Left hindlimb (tissue), 1 donor: ENCODE results near the gene ADAMTSL2.
A peak's percentile ranks its signal among the peaks of the same experiment; 100 is the strongest.

ENCODE experiments used
- DNase-seq: peaks from one replicate; pipeline ENCODE4 v3.0.0-alpha.2; 2018

Gene ADAMTSL2

GRCh38 chr9:133536080-133536479 lies 1.6 kb downstream of the ADAMTSL2 start:
- DNase-seq = no peak

- no peak for DNase-seq
These were observed 2.0 kb downstream of the ADAMTSL2 start for GRCh38 chr9:133536536-133536935.

DNA sequence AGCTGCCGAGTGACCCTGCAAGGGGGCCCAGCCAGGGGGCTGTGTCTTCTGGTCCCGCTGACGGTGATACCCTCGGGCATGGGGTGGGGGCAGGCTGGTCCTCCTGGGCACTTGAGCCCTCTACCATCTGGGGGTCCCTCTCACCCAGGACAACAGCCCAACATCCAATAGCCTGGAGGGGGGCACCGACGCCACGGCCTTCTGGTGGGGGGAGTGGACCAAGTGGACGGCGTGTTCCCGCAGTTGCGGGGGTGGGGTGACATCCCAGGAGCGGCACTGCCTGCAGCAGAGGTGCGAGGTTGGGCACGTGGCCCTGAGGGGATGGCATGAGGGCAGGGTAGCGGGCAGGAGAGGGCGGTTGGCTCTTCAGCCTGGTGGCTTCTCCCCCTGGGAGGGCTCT lies 2.8 kb downstream of the ADAMTSL2 start:
- no peak for DNase-seq

- DNase-seq = no peak
These were observed 3.7 kb downstream of the ADAMTSL2 start for GRCh38 chr9:133538176-133538575.

DNA sequence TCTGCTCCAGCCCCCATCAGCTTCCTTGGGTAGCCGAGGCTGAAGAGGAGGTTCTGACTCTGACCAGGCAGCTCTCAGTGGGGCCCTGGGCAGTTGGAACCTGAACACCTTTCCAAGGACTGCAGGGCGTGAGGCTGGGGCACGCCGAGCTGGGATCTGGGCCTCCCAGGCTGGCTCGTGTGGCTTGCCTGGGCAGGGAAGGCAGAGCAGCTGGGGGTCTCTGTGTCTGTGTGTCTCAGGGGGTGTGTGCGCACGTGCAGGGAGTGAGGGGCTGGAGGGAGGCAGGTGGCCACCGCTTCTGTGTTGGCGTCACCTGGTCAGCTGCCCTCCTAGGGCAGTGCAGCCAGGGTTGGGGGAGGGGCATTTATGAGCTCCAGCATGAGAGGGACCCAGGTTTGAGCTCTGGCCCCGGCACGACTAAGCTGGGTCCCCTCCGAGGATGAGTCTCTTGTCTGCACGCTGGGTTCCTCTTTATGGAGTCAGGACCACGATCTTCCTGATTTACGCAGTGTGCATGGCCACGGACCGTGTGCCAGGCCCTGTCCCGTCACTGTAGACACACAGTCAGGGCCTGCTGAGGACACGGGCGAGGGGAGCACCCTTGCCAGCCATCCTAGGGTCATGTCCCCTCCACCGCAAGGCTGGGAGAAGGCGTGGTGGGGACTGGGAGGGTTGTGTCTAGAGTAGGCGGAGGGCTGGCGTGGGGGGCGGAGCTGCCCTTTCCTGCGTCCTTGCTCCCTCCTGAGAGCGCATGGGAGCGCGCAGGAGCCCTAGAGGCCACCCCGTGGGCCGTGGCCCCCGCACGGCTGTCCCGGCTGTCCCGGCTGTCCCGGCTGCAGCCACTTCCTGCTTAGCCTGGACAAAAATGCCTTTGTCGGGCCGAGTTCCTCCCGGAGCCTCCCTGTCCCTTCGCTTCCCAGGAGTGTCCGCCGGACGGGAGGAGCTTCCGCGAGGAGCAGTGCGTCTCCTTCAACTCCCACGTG lies 4.6 kb downstream of the ADAMTSL2 start:
- peak; percentile 54 for DNase-seq

GRCh38 chr9:133539991-133540697 lies 5.6 kb downstream of the ADAMTSL2 start:
- DNase-seq = no peak

- no peak for DNase-seq
These were observed 6.2 kb downstream of the ADAMTSL2 start for GRCh38 chr9:133540698-133541025.

- no peak for DNase-seq
These were observed 7.5 kb downstream of the ADAMTSL2 start for GRCh38 chr9:133542002-133542401.

DNA sequence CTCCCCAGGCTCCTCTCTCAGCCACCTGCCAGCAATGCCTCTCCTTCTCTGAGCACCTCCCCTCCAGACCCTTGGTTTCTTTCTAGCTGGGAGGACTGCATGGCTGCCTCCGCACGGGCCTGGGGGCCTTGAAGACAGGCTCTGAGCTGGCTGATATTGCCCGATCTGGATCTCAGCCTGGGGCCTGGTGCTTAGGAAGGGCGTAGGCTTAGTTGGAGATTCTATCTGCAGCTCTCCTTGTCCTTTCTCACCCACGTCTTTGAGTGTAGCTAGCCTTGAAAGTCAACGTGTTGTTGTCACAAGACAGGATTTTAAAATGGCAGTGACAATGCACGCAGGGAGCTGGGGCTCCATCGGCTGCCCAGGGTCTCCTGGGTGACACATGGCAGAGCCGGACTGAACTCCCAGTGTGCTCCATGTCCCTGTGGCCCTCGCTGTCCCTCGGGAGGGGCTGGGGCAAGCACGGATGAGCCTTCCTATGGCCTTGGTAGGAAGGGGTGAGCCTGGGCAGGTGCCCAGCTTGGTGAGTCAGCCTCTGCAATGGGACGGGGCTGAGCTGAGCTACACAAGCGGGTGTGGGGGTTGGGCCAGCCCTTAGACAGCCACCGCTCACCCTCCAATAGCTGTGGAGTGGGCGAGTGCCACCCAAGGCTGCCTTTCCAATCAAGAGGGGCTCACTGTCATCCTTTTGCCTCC lies 9.4 kb downstream of the ADAMTSL2 start:
- DNase-seq = no peak

GRCh38 chr9:133545494-133546286 lies 11.2 kb downstream of the ADAMTSL2 start:
- DNase-seq = peak; percentile 31

DNA sequence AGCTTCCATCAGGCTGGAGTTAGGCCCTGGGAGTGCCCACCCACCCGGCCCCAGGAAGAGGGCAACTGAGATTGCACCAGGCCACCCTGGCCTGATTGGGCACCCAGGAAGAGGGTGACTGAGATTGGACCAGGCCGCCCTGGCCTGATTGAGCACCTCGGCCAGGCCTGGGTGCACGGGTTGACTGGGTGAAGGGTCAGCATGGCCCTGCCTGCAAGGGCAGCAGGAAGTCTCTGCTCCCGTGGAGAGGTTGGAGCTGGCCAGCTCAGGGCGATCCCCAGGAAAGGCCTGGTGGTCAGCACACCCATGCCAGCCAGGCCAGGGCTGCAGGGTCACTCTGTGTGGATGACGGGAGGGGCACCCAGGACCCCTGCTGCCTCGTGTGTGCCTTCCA lies 11.8 kb downstream of the ADAMTSL2 start:
- DNase-seq = no peak

DNA sequence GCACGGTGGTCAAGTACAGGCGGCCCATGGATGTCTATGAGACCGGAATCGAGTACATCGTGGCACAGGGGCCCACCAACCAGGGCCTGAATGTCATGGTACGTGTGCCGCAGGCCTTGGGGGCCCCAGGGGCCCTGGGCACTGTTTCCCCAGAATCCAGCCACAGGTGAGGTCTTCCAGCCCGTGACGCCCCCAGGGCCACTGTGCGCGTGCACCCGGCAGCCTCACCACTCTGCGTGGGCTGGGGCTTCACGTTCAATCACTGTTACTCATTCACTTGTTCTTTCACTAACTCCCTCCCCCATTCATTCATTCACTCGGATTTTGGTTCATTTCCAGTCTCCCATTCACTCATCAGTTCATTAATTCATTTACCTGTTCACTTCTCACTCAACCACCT lies 12.6 kb downstream of the ADAMTSL2 start:
- DNase-seq = no peak

GRCh38 chr9:133551446-133551845 lies 16.9 kb downstream of the ADAMTSL2 start:
- DNase-seq = no peak

- no peak for DNase-seq
These were observed 17.7 kb downstream of the ADAMTSL2 start for GRCh38 chr9:133552236-133552635.

DNA sequence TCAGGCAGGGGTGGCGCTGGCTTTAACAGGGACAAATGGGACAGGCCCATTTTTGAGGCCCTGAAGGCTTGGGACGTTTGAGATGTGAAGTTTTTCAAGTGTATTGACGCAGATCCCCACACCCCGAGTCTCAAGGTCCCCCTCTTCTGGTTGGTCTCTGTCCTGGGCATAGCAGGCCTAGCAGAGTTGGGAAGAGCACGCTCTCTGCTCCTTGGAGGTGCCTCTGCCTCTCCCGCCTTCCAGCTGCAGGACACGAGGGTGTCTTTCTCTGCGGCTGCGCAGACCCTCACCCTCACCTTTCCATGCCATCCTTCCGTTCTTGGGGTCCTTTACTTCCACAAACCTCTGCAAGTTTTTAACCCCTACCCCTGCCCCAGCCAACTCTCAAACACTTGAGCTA lies 18.6 kb downstream of the ADAMTSL2 start:
- DNase-seq = no peak

GRCh38 chr9:133553973-133554713 lies 19.6 kb downstream of the ADAMTSL2 start:
- no peak for DNase-seq

- no peak for DNase-seq
These were observed 20.2 kb downstream of the ADAMTSL2 start for GRCh38 chr9:133554729-133555128.

DNA sequence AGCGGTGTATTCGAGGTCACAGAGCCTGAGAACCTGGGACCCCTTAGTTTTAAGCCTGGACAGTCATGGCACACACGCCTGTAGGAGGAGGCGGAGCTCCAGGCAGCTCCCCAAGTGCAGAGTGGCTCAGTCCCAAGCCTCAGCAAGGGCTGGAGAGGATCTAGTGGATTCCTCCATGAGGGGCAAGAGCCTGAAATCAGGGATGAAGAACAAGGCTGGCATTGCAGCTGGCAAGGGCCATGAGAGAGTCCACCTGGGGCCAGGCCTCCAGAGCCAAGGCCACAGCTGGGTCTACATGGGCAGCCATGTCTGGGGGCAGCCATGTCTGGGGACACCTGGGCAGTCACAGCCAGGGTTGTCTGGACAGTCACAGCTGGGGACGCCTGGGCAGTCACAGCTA lies 21.9 kb downstream of the ADAMTSL2 start:
- no peak for DNase-seq

DNA sequence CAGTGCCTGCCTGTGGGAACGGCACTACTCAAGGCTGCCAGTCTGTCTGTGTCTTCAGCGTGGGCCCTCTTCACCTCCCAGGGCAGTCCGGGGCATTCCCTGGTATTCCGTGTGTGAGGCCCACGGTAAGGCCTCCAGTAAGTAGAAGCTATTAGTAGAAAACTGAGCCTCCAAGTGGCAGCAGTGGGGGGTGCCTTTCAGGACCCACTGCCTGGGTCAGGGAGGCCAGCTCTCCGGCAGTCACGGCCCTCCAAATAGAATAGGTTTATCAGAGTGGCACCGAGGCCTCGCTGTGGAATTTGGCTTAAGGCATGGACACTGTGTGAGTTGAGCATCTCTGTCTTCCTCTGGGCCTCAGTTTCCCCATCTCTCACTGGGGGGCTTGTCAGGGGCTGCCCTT lies 23.1 kb downstream of the ADAMTSL2 start:
- DNase-seq = no peak

- DNase-seq = peak; percentile 70
These were observed 24.0 kb downstream of the ADAMTSL2 start for GRCh38 chr9:133558191-133559126.

DNA sequence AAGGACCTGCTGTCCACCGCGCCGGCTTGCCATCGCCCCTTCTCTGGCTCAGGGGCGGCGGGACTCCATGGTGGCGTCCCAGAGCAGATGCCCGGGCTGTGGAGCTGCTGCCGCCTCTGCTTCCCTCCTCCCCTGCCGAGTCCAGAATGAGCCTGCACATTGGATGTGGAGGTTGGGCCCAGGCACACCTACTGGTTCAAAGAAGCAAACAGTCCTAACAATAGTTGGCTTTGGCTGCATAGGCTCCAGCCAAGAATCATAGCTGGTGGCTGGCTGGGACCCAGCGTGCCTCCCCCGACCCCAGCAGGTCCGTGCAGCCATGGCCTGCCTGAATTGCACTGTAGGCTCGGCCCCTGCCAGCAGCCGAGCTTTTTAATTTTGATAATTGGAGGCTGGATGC lies 25.8 kb downstream of the ADAMTSL2 start:
- DNase-seq = no peak
